HG03558 (cell line): ENCODE data around the gene MED16.
"Not testable (repeated sequence)": the region's sequence is repeated elsewhere in the genome, so short reads cannot be mapped to it uniquely, and the experiment has no call there.

ENCODE experiments used
- ATAC-seq: cut with Tn5 transposase; IDR thresholded peaks from one replicate; pipeline ENCODE4 v1.9.1; 2021; ENCODE audit warnings: moderate number of reproducible peaks; ENCODE audit not compliant: unreplicated experiment; ENCODE audit errors: extremely low read depth

The MED16 gene

DNA sequence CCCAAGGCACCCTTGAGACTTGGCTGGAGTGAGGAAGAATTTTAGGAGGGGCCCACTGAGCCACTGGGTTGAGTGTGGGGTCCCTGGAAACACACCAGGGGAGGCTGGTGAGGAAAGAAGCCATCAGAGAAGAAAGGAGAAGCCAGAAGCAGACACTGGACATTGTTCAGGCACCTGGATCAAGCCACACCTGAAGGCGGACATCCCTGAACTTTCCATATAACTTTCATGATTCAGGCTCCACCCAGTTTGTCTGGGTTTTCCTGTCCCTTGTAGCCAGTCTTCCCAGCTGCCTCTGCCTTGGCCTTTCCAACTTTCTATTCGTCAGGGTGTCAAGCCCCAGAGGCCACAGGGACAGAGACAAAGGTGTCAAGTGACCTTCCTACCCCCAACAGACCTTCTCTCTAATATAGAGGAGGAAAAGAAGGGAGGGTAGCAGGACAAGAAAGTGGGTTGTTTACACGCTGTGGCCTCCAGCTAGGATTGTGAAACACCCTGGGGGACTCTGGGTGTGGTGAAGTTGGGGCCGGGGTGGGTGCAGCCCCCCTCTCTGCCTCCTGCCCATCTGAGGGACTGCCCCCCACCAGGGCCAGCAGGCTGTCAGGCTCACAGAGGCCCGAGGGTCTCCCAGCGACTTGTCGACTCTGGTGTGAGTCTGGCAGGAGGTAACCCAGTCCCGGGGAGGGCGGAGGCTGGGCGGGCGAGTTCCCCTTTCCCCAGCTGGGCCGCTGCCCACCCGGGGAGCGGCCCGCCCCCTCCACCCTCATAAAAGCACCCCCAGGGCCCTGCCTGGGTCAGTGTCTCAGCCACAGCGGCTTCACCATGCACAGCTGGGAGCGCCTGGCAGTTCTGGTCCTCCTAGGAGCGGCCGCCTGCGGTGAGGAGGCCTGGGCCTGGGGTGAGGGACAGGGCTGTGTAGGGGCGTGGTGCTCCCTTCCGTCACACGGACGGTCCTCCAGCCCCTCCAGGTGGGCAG is 33.8 kb downstream of the MED16 start, which contains the start of gene CFD:
CFD (plus strand) TSS at position 797 of the 976 bp plus-strand sequence; CDS start at position 823, 26 bp downstream.
- ATAC-seq: no peak

- no peak for ATAC-seq
These were observed 34.7 kb downstream of the MED16 start for GRCh38 chr19:858284-858683.

DNA sequence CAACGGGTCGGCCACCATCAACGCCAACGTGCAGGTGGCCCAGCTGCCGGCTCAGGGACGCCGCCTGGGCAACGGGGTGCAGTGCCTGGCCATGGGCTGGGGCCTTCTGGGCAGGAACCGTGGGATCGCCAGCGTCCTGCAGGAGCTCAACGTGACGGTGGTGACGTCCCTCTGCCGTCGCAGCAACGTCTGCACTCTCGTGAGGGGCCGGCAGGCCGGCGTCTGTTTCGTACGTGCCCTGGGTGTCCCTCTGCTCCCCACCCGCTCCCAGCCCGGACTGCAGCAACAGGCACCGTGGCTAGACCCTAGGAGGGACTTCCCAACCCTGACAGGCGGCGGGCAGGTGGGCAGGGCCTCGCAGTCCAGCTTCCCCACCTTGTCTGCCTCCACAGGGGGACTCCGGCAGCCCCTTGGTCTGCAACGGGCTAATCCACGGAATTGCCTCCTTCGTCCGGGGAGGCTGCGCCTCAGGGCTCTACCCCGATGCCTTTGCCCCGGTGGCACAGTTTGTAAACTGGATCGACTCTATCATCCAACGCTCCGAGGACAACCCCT is 37.3 kb downstream of the MED16 start:
- no peak for ATAC-seq

DNA sequence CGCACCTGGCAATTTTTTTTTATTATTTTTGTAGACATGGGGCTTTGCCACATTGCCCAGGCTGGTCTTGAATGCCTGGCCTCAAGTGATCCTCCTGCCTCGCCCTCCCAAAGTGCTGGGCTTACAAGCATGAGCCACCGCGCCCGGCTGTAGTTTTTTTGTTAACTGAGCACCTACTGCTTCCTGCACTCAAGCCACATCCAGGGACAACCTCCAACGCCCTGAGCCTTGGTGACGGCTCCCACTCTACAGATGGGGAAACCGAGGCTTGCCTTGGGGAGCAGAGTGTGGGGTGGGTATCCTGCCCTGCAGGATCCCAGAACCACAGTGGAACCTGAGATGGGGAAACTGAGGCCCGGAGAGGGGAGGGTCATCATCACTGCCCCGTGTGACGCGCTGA is 37.8 kb downstream of the MED16 start:
- ATAC-seq: no peak

DNA sequence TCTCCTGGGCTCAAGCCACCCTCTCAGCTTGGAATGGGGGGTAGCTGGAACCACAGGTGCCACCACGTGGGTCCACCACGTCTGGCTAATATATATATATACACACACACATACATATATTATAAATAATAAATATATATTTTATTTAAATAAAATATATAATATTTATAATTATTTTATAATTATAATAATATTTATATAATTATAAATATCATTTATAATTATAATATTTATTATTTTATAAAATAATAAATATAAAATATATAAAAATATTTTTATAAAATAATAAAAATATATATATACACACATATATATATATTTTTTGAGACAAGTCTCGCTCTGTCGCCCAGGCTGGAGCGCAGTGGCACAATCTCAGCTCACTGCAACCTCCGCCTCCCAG is 38.4 kb downstream of the MED16 start:
- no peak for ATAC-seq

- not testable (repeated sequence) for ATAC-seq
These were observed 39.3 kb downstream of the MED16 start for GRCh38 chr19:853614-854220.

GRCh38 chr19:853014-853585 is 39.9 kb downstream of the MED16 start:
- ATAC-seq: no peak

GRCh38 chr19:852136-853013 is 40.6 kb downstream of the MED16 start, which contains the start of gene ELANE:
TSS of gene ELANE (plus strand) at chr19:852303. CDS start at chr19:852329, 26 bp downstream.
- ATAC-seq: no peak

DNA sequence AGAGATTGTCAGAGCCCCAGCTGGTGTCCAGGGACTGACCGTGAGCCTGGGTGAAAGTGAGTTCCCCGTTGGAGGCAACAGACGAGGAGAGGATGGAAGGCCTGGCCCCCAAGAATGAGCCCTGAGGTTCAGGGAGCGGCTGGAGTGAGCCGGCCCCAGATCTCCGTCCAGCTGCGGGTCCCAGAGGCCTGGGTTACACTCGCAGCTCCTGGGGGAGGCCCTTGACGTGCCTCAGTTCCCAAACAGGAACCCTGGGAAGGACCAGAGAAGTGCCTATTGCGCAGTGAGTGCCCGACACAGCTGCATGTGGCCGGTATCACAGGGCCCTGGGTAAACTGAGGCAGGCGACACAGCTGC is 42.0 kb downstream of the MED16 start:
- no peak for ATAC-seq

DNA sequence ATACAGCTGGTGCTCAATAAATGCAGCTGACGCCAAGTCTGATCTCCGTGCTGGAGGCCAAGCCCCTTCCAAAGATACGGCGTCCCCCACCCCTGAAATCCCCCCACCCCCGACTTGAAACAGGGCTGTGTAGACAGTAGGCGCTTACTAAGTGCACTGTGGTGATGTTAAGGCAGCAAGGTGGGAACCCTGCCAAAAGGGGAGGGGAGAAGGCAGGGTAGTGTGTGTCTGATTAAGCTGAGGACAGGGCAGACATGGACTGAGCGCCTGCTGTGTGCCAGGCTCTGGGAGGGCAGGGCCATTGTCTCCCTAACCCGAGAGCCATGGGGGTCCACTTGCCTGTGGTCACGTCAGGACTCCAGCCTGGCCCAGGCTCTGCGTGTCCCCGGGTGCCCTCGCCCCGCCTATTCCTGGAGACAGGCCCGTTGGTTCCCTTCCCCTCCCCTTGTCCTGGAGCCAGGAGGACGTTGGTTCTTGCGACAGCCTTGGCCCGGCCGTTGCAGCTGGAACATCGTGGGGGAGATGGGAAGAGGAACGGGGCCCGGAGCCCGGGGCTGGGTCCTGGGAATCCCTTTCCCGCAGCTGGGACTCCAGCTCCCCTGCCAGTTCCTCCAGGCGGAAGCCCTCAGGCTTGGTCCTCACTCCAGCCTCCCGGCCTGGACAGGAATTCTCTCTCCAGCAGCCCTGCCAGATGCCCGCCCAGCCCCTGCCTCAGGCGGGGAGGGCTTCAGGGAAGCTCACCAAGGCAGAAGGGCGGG is 42.6 kb downstream of the MED16 start:
- ATAC-seq: no peak

GRCh38 chr19:849195-849594 is 43.8 kb downstream of the MED16 start:
- not testable (repeated sequence) for ATAC-seq

- no peak for ATAC-seq
These were observed 44.5 kb downstream of the MED16 start for GRCh38 chr19:848386-848921.

DNA sequence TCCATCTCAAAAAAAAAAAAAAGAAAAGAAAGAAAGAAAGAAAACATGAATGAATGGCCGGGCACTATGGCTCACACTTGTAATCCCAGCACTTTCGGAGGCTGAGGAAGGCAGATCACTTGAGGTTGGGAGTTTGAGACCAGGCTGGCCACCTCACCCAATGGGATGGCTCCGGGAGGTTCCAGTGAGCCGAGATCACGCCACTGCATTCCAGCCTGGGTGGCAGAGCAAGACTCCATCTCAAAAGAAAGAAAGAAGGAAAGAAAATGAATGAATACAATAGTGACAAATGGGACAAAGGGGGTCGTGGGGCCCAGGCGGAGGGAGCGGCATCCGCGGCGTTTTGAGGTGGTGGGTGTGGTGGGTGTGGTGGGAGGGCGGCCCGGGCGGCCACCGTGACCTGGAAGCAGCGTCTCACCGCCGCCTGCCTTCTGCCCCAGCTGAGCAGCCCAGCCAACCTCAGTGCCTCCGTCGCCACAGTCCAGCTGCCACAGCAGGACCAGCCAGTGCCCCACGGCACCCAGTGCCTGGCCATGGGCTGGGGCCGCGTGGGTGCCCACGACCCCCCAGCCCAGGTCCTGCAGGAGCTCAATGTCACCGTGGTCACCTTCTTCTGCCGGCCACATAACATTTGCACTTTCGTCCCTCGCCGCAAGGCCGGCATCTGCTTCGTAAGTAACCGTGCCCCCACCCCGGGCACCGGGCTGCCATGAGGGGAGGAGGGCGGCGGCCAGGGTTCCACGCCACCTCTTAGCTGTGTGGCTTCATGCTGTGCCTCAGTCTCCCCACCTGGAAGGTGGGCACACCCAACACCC is 47.1 kb downstream of the MED16 start:
- no peak for ATAC-seq

GRCh38 chr19:844546-844971 is 48.4 kb downstream of the MED16 start:
- ATAC-seq: no peak

- no peak for ATAC-seq
These were observed 49.0 kb downstream of the MED16 start for GRCh38 chr19:843836-844545.

DNA sequence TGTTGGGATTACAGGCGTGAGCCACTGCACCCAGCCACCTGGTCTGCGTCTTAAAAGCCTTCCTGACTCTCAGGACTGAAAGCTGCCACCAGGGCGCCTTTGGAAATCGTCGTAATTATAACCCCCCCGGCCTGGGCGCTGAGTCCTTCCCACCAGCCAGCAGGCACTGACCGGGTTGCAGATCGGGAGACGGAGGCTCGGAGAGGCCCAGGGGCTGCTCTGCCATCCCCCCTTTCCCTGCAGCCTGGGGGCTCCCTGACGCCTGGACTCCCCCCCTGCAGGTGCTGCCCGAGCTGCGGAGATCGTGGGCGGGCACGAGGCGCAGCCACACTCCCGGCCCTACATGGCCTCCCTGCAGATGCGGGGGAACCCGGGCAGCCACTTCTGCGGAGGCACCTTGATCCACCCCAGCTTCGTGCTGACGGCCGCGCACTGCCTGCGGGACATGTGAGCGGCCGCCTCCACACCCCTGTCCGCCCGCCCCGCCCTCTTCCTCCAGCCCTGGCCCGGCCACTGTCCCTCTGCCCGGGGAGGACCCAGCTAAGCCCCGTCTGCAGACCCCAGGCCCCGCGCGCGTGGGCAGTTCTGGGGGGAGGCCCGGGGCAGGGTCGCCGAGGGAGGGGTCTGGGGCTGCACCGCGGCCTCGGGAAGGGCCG is 49.7 kb downstream of the MED16 start:
- no peak for ATAC-seq

GRCh38 chr19:842802-843179 is 50.2 kb downstream of the MED16 start:
- not testable (repeated sequence) for ATAC-seq
